ENCODE data around the gene RPAIN. TPM values are rescaled to one million over a fixed set of nuclear protein-coding genes. Genes with fewer than 3 reads are reported as not detected.

The RPAIN gene
- 166 and 189 TPM in 2 replicates for total RNA-seq (2013; cell fraction: nucleolus; rRNA removed)
- total RNA-seq (2014; rRNA removed) = 68.6 and 70.4 TPM in 2 replicates
- 74.6 and 76.3 TPM in 2 replicates for total RNA-seq (2014; rRNA removed; fragmentation: Illumina TruSeq; extraction: Trizol)
- 44.6 and 45.8 TPM in 2 replicates for total RNA-seq (2021)
- 32.9 TPM for polyA plus RNA-seq (2011; ENCODE audit: low read depth)
- polyA plus RNA-seq (2011; rRNA removed) = 69.5 and 69.8 TPM in 2 replicates
- polyA plus RNA-seq (2011; cell fraction: cytosol; rRNA removed) = 45.4 and 50.3 TPM in 2 replicates
- 60.8 and 64.9 TPM in 2 replicates for polyA plus RNA-seq (2011; cell fraction: nucleus; rRNA removed)
- polyA plus RNA-seq (2012) = 35.3 and 37.0 TPM in 2 replicates
- polyA plus RNA-seq (2014; fragmentation: Illumina TruSeq; extraction: Trizol) = 50.2 and 53.3 TPM in 2 replicates
- 100 to 1,000 TPM; 101 to 109 TPM for polyA plus RNA-seq (2014; fragmentation: Nextera tagmentation; extraction: Ambion mirVana)
- 50.6 and 56.4 TPM in 2 replicates for polyA plus RNA-seq (2014; rRNA removed)
- 10 to 100 TPM; 71.5 to 74.8 TPM for polyA plus RNA-seq (2016; fragmentation: Nextera tagmentation; extraction: Ambion mirVana)
- polyA minus RNA-seq (2011; rRNA and poly(A)+ RNA removed) = 39.9 and 44.4 TPM in 2 replicates
- 15.9 and 16.4 TPM in 2 replicates for polyA minus RNA-seq (2011; cell fraction: cytosol; rRNA and poly(A)+ RNA removed)
- 35.1 and 43.3 TPM in 2 replicates for polyA minus RNA-seq (2011; cell fraction: nucleus; rRNA and poly(A)+ RNA removed)
- Bru-seq, nascent RNA = percentile 93 among the genes with signal in this experiment
- BruChase-seq, experiment 1, labeled RNA remaining after a 6-hour chase = percentile 96 among the genes with signal in this experiment
- percentile 97 among the genes with signal in this experiment for BruChase-seq, experiment 2, labeled RNA remaining after a 2-hour chase
- long read RNA-seq, experiment 1, transcript RPAIN-209 (6 exons, 1,423 nt) = minor isoform, 5 of 33 reads
- long read RNA-seq, experiment 1, transcript RPAIN-203 (7 exons, 1,535 nt) = major isoform, 9 of 33 reads
- long read RNA-seq, experiment 1, transcript RPAIN-202 (6 exons, 1,394 nt) = minor isoform, 6 of 33 reads
- long read RNA-seq, experiment 1, transcript RPAIN-205 (4 exons, 1,057 nt) = minor isoform, 6 of 33 reads
- long read RNA-seq, experiment 1, partial matches to known transcripts = 0 of 33 reads
- long read RNA-seq, experiment 1, other reads (novel, unspliced or antisense) = 1 of 33 reads
- long read RNA-seq, experiment 2, transcript RPAIN-205 (4 exons, 1,057 nt) = minor isoform, 23 of 197 reads
- long read RNA-seq, experiment 2, transcript RPAIN-202 (6 exons, 1,394 nt) = minor isoform, 14 of 197 reads
- long read RNA-seq, experiment 2, transcript RPAIN-211 (3 exons, 597 nt) = minor isoform, 14 of 197 reads
- long read RNA-seq, experiment 2, transcript RPAIN-203 (7 exons, 1,535 nt) = major isoform, 77 of 197 reads
- long read RNA-seq, experiment 2, partial matches to known transcripts = 8 of 197 reads
- long read RNA-seq, experiment 2, other reads (novel, unspliced or antisense) = 16 of 197 reads

- Histone ChIP-seq H4K20me1 (ENCODE audit: control insufficient read depth, insufficient read depth) (no peaks in the 10 kb centered on the region), H3K9me3 (replicated peaks; ENCODE audit: control insufficient read depth, insufficient read depth, low read length) (no peaks in the 10 kb centered on the region), H3K27ac (ENCODE audit: control insufficient read depth, insufficient read depth) (peak within 1 kb of the TSS; percentile 100), H3K9ac (ENCODE audit: control insufficient read depth, insufficient read depth, low read length) (peak within 1 kb of the TSS; percentile 100), H3K27me3 (replicated peaks in 1 of 2; ENCODE audit: control insufficient read depth in 2 of 2, insufficient read depth in 2 of 2, low read length in 1 of 2) (no peaks in the 10 kb centered on the region), H3K79me2 (ENCODE audit: control insufficient read depth, insufficient read depth, low read length) (peaks cover 67% of the 10 kb centered on the region), H3K4me2 (ENCODE audit: control insufficient read depth, insufficient read depth) (peak within 1 kb of the TSS; percentile 61), H3K4me3 (peak within 1 kb of the TSS; percentile 87), H3K4me1 (ENCODE audit: control insufficient read depth, insufficient read depth, low read length) (peaks cover 15% of the 10 kb centered on the region), H3K36me3 (ENCODE audit: control insufficient read depth in 2 of 2, insufficient read depth in 2 of 2, low read length in 1 of 2) (peaks cover 0 to 31% of the 10 kb centered on the region in 2 experiments; a peak in 2 of 4 replicates), H2AFZ (ENCODE audit: control insufficient read depth, low read depth, low read length) (peak within 1 kb of the TSS; percentile 100)
- ATAC-seq (peak; percentile 78), DNase-seq (ENCODE audit: low read depth, low spot score) (no peak), FAIRE-seq (peak; percentile 99)
- SMC1A ChIA-PET (ENCODE audit: uncharacterized antibody, unreplicated experiment) = interaction anchor here (0.8 to 1.2 kb wide), 2 partner anchors 46 to 48 kb away, joined by 3 to 5 read pairs; no protein-coding TSS in a partner anchor
- BruUV-seq (replicated peaks) = TSS peak; percentile 59
- 2% methylated on average over 41 of the region's 41 CpGs for WGBS (ENCODE audit: insufficient coverage, insufficient replicate concordance, low lambda C conversion rate, missing lambda C conversion rate)
- intact Hi-C loops (cut with micrococcal nuclease; ENCODE audit: unreplicated experiment) (no loop called here), in situ Hi-C loops (cut with MboI) (no loop called here)
- CTCF ChIA-PET = interaction anchor here (1.0 to 3.5 kb wide), 2 partner anchors 9 to 19 kb away, joined by 3 to 23 read pairs; partner anchors contain the start of gene C1QBP
- RAD21 ChIA-PET (ENCODE audit: unreplicated experiment) = interaction anchor here (0.7 to 3.7 kb wide), 6 partner anchors 11 to 222 kb away, joined by 3 to 15 read pairs (median 4); partner anchors contain the start of gene C1QBP
- POLR2A ChIA-PET = interaction anchor here (0.6 to 2.0 kb wide), 14 partner anchors 9 to 453 kb away, joined by 3 to 13 read pairs (median 4); partner anchors contain the start of genes C1QBP, DERL2 and MIS12
- TF ChIP-seq ZNF592 (IDR thresholded peaks at IDR 0.05) (peak; percentile 96), RAD51 (IDR thresholded peaks at IDR 0.05) (peak; percentile 77), GATAD2B (conservative IDR thresholded peaks at IDR 0.05; ENCODE audit: low read depth) (no peak), IRF3 (IDR thresholded peaks at IDR 0.05) (no peak), EZH2 (IDR thresholded peaks at IDR 0.05; ENCODE audit: borderline replicate concordance, control insufficient read depth, low read depth, low read length) (no peak), CTCF (IDR thresholded peaks at IDR 0.05 in 2 of 3, conservative IDR thresholded peaks at IDR 0.05 in 1 of 3; ENCODE audit: control insufficient read depth in 2 of 3, extremely low read depth in 1 of 3, insufficient read depth in 1 of 3, low read depth in 3 of 3, low read length in 3 of 3) (no peak)
These were observed at the start of gene RPAIN for GRCh38 chr17:5419959-5420653. RPAIN (plus strand) TSS chr17:5420182; CDS start chr17:5420211, 29 bp downstream.
